Measurements from ENCODE around the gene OR10A6. TPM values are rescaled to one million over a fixed set of nuclear protein-coding genes. Genes with fewer than 3 reads are reported as not detected.

The OR10A6 gene
- total RNA-seq, 1 donor from 2014 or later, result not detected

- TF ChIP-seq CTCF (IDR thresholded peaks at IDR 0.05), result no peak
- intact Hi-C loops (cut with DNase I), result no loop called here
Observed at GRCh38 chr11:7899418-7899817, 31.6 kb downstream of the OR10A6 start.

GRCh38 chr11:7898666-7899283 is 32.3 kb downstream of the OR10A6 start:
- no peaks in the 10 kb centered on the region for H3K36me3 ChIP-seq
- no peaks in the 10 kb centered on the region for H3K27me3 ChIP-seq (ENCODE audit: low read depth)
- ATAC-seq (no peak), DNase-seq (no peak)
- no peak overlapping the region for H3K4me3 ChIP-seq
- H3K4me1 ChIP-seq, result no peaks in the 10 kb centered on the region
- intact Hi-C loops (cut with DNase I), result no loop called here
- H3K9me3 ChIP-seq, result no peaks in the 10 kb centered on the region
- no peak for TF ChIP-seq CTCF (IDR thresholded peaks at IDR 0.05)
- H3K27ac ChIP-seq, result no peak overlapping the region

More at GRCh38 chr11:7899418-7899817, 31.6 kb downstream of the OR10A6 start:
- H3K4me3 ChIP-seq, result no peak overlapping the region
- DNase-seq (no peak), ATAC-seq (no peak)
- no peaks in the 10 kb centered on the region for H3K27me3 ChIP-seq (ENCODE audit: low read depth)
- no peaks in the 10 kb centered on the region for H3K36me3 ChIP-seq
- no peaks in the 10 kb centered on the region for H3K9me3 ChIP-seq
- H3K4me1 ChIP-seq, result no peaks in the 10 kb centered on the region
- H3K27ac ChIP-seq, result no peak overlapping the region

- Histone ChIP-seq H3K4me1 (peaks cover 13% of the 10 kb centered on the region), H3K36me3 (no peaks in the 10 kb centered on the region), H3K27me3 (ENCODE audit: low read depth) (no peaks in the 10 kb centered on the region), H3K9me3 (no peaks in the 10 kb centered on the region), H3K4me3 (no peak overlapping the region), H3K27ac (no peak overlapping the region)
- no peak for TF ChIP-seq CTCF (IDR thresholded peaks at IDR 0.05)
- DNase-seq (no peak), ATAC-seq (no peak)
- intact Hi-C loops (cut with DNase I), result no loop called here
Observed at GRCh38 chr11:7896009-7896785, 34.9 kb downstream of the OR10A6 start.

GRCh38 chr11:7894251-7894650 is 36.8 kb downstream of the OR10A6 start:
- H3K4me3 ChIP-seq, result no peak overlapping the region
- DNase-seq (no peak), ATAC-seq (no peak)
- no peaks in the 10 kb centered on the region for H3K9me3 ChIP-seq
- no peak overlapping the region for H3K27ac ChIP-seq
- TF ChIP-seq CTCF (IDR thresholded peaks at IDR 0.05), result no peak
- no peaks in the 10 kb centered on the region for H3K36me3 ChIP-seq
- peaks cover 13% of the 10 kb centered on the region for H3K4me1 ChIP-seq
- intact Hi-C loops (cut with DNase I), result loop anchor here (5.0 kb wide), 1 partner anchor 93 kb away; the partner anchor contains the start of gene EIF3F
- H3K27me3 ChIP-seq (ENCODE audit: low read depth), result no peaks in the 10 kb centered on the region

GRCh38 chr11:7893796-7894195 is 37.3 kb downstream of the OR10A6 start:
- Histone ChIP-seq H3K27ac (no peak overlapping the region), H3K36me3 (no peaks in the 10 kb centered on the region), H3K4me1 (peaks cover 13% of the 10 kb centered on the region), H3K27me3 (ENCODE audit: low read depth) (no peaks in the 10 kb centered on the region), H3K4me3 (no peak overlapping the region), H3K9me3 (no peaks in the 10 kb centered on the region)
- intact Hi-C loops (cut with DNase I), result loop anchor here (5.0 kb wide), 1 partner anchor 94 kb away; the partner anchor contains the start of gene EIF3F
- DNase-seq (no peak), ATAC-seq (peak; percentile 84 to 89)
- TF ChIP-seq CTCF (IDR thresholded peaks at IDR 0.05), result no peak
